Dedifferentiated amniotic fluid mesenchymal stem cell (primary cell): Measurements from ENCODE around the gene TMEM151B.
A peak's percentile ranks its signal among the peaks of the same experiment; 100 is the strongest.

Experiments
- DNase-seq: peaks from one replicate; pipeline ENCODE4 v3.0.0-alpha.2; 2016; ENCODE audit errors: extremely low spot score

The TMEM151B gene

DNA sequence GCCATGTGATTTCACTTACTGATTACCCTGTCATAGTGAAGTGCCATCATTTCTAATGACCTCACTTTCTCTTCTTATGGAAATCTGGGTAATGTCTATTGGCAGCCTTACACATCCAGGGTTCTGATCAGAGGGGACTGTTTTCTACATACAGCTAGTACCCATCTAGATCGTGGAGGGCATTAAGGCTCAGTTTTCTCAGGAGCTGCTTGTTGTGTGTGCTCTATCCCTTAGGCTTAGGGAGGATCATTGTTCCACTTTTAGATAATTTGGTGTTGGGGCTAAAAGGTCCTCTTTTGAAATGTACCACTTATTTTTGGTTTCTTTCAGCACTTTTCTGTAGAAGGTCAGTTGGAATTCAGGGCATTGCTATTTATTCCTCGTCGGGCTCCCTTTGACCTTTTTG, 19.5 kb upstream of the TMEM151B start:
- no peak for DNase-seq

DNA sequence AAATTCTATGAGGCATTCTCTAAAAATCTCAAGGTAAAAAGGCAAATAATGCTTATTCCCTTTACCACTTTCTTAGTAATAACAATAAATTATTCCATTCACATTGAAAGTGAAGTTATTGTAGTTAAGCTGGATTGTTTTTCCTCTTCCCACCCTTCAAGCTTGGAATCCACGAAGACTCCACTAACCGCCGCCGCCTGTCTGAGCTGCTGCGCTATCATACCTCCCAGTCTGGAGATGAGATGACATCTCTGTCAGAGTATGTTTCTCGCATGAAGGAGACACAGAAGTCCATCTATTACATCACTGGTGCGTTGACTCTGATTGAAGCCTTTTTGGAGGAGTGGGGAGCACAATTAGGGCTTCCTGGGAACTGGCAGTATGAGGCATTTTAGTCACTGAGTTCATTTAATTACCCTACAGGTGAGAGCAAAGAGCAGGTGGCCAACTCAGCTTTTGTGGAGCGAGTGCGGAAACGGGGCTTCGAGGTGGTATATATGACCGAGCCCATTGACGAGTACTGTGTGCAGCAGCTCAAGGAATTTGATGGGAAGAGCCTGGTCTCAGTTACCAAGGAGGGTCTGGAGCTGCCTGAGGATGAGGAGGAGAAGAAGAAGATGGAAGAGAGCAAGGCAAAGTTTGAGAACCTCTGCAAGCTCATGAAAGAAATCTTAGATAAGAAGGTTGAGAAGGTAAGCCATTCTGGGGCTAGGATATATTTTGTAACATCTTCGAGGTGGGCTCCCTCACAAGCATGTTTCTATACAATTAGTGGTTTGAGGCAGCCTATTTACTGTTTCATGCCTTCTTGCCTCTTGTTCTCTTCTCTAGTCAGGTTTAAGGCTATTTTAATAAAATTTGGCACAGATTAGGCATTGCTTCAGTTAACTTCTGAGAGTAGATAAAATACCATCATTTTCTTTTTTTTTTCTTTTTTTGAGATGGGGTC, 18.4 kb upstream of the TMEM151B start:
- no peak for DNase-seq

DNA sequence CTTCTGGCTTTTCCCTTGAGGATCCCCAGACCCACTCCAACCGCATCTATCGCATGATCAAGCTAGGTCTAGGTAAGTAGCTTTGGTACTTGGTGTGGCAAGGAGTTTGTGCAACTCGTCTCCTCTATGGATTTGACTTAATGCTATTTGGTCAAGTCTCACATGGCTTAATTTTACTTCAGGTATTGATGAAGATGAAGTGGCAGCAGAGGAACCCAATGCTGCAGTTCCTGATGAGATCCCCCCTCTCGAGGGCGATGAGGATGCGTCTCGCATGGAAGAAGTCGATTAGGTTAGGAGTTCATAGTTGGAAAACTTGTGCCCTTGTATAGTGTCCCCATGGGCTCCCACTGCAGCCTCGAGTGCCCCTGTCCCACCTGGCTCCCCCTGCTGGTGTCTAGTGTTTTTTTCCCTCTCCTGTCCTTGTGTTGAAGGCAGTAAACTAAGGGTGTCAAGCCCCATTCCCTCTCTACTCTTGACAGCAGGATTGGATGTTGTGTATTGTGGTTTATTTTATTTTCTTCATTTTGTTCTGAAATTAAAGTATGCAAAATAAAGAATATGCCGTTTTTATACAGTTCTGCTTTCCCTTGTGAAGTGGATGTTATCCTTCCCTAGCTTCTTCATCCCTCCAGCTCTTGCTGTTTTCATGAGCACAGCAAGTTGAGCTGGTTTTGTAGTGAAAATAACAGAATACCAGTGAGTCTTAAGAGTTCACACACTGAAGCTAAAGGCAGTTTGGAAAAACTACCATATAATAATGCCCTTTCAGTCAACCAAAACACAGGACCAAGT, 16.7 kb upstream of the TMEM151B start:
- no peak for DNase-seq

DNA sequence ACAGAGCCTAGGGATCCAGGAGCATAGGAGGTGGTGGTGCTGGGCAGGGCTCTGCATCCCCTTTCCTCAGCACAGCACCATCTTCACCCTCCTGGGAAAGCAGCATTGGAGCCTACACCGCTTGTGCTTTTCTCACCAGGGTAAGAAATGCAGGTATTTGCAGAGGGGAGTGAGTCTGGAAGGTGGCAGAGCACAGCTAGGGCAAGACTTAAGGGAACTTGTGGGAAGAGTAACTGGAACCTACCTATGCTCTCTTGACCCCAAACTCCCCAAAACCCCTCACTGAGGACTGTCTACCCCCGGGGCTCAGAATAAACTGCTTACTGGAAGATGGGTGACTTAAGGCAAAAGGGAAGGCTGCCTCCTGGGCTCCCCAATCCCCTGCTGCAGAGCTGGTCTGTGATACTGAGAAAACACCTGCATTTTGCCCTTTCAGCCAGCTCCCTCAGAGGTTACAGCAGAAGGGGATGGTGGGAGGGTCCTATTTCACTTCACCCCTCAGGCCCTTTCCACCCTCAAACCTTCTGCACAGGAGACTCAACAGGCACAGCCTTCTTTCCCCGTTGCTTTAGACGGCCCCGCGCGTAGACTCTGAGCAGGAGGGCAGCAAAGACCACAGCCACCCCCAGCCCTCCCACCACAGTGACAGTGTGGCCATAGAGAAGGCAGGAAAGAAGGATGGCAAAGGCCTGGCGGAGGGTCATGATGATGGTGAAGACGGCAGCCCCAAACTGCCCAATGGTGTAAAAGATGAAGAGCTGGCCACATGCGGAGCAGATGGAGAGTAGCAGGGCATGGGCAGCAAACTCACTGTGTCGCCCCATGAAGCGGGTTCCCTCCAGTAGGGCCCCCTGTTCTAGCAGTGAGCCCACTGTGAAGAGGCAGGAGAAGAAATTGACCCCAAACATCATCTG, 15.8 kb upstream of the TMEM151B start:
- DNase-seq = no peak

DNA sequence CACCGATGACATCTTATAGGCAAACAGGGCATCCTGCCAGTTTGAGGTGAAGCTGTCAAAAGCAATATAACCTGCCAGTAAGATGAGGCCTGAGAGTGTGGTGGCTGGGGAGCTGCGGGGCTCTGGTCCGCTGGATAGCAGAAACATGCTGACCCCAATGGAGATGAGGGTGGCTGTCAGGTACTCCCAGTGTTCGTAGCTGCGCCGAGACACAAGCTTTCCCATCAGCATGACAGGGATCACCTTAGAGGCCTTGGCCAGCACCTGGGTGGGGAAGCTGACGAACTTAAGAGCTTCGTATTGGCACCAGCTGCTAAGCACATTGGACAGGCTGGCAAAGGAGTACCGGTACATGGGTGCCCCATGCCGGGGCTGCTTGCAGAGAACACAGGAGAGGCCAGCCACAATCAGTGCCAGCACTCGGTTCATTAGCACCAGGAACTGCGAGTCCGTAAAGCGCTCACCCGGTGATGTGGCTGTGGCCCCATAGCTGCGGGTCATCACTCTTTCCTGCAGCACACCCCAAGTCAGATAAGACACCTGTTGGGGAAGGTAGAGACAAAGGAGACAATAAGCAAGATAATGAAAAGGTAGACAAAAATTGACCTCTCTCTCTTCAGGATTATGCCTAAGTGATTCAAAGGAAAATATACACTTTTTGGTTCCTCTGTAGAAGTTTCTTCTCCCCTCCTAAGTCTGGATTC, 15.0 kb upstream of the TMEM151B start:
- no peak for DNase-seq

DNA sequence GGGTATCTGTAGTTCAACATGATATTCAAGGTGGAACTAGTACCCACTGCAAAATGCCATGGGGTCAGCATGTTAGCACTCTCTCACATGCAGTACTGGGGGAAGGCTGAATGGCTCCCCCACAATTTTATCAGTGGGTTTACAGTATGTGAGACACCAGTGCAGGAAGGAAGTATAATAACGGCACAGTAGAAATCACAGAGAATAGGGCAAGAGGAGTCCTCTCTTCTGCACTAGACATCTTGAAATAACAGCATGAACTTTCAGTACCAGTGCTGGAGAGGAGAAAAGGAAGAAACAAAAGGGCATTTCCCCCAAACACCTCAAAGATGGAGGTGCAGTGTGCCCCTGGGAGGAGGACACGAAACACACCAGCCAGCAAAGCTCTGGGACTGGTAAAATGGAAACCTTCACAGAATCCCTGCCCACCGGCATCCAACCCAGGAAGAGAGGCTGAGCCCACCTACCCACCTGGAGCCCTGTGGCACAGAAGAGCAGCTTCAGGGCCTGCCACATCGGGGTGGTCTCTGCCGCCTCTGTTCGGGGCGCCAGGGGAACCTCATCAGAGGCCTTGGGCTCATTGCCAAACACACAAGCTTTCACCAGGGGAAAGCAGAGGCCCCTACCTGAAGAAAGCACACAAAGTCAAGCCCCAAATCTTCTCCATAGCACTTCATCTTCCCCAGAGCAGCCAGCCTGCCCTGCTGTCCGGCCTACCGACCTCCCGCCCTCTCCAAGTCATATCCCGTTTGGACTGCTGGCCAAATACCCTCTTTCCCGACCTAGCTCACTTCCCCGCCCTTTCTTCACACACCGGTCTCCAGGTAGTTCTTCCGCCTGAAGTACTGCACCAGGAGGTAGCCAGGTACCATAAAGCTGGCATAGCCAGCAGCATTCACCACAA, 14.1 kb upstream of the TMEM151B start:
- DNase-seq = no peak

DNA sequence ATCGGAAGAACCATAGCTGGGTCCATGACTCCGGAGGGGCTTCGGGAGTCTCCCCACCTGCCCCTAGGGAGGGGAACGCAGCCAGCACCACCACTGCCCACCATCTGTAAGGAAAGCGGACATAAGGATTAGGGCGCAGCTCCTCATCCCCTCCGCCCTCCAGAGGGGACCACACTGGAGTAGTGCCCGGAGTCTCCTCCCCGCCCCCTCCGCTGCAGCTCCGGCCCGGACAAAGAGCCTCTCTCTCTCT, 13.6 kb upstream of the TMEM151B start:
- no peak for DNase-seq

DNA sequence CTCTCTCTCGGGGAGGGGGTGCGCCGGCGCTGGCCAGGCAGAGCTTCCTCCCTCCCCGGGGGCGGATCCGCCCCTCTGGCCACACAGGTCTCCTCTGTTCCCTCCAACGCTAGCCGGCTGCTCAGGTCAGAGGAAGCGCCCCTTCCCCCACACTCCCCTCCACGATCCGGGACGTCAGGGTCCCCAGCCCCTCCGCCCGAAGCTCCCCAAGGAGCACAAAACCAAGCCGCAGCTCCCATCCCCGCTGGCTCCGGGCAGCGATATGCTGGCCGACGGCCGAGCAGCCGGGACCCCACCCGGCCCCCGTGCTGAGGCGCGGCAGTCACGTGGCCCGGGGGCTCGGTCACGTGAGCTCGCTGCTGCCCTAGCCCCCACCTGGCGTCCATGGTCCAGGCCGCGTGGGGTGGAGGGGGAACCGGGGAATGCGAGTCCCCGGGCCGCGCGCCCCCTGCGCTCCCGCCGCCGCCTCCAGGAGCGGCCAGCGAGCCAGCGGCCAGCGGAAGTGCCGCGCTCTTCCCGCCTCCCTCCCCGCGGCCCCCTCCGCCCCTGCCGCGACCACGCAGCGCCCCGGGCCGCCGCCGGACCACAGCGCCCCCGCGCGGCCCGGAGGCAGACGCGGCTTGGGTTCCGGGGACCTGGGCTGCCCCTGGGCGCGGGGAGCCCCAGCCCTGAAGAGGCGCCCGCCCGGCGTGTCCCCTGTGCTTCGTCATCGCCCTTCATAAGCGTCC, 13.1 kb upstream of the TMEM151B start, which contains the start of gene SLC35B2:
Gene SLC35B2, minus strand, starts transcription at position 504 of the 728 bp plus-strand sequence. Its CDS starts 118 bp downstream, at position 386.
- peak; percentile 37 for DNase-seq

DNA sequence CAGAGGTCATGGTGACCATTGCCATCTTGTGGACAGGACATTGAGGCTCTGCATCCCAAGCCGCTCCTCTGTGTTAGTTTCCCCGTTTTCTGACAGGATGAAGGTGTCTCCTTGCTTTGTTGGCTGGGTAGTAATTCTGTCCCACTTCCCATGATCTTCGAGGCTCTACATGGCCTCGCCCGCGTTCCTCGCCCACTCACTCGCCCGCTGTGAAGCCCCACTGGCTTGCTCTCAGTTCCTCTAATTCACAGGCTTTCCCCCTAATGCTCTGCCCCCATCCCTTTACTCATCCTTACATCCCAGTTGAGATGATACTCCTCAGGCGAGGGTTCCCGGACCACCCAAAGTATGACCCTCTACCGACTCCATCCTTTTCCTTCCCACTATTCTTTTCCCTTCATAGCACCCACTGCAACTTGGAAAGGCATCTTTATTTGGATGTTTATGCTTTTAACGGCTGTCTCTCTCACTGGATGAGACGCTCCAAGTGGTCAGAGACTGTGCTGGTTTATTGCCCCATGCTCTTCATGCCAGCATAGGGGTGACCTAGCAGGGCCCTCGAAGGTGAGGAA, 12.4 kb upstream of the TMEM151B start:
- no peak for DNase-seq

DNA sequence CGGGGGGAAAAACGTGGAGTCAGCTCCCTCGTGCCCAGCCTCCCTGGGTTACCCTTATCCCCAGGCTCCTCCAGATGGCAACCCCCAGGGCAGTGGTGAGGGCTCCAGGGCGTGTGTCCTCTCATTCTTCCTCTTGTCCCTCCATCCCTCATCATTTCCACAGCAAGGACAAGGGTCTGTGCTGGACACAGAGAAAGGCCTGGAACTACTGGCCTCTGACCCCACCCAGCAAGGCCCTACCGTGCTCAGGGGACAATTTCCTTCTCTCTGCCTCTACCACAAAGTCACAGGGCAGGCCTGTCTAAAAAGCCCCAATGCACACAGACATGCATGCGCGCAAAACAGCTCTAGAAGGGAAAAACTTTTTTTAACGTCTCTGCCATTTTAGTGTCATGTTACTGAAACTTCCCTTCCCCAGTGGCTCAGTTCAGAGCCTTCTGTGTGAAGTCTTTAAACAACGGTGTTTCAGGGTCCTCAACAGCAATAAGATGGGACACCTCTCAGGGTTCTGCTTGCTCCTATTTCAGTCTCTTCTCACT, 11.9 kb upstream of the TMEM151B start:
- DNase-seq = no peak

DNA sequence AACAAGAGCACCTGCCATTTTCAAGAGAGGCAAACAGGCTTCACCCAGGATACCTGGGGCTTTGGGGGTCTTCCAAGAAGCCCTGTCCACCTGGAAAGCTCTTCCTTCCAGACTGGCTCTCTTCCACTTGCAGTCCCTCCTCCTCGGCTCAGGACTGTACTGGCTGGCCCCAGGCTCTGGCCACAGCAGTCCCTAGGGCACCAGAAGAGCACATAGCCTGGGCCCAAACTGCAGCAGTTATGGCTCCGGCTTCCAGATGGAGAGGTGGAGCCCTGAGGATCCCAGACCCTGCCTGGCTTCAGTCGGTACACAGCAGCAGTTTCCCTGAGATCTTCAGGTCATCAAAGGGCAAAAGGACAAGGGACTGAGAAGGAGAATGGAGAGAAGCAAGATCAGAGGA, 11.3 kb upstream of the TMEM151B start:
- no peak for DNase-seq

DNA sequence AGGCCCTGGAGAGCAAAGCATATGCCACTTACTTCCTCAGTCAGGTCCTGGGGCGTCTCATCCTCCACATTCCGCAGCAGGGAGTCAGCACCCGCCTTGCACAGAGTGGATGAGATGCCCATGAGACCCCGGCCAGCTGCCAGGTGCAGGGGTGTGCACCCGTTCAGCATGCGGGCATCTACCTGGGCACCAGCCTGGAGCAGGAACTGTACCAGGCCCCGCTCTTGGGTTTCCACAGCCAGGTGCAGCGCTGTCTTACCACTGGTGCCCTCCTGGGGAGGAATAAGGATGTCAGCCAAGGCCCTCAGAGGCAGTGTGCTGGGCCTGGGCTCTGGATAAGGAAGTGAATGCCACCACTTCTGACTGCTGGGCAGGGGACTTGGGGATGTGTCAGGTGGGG, 10.2 kb upstream of the TMEM151B start:
- DNase-seq = no peak

DNA sequence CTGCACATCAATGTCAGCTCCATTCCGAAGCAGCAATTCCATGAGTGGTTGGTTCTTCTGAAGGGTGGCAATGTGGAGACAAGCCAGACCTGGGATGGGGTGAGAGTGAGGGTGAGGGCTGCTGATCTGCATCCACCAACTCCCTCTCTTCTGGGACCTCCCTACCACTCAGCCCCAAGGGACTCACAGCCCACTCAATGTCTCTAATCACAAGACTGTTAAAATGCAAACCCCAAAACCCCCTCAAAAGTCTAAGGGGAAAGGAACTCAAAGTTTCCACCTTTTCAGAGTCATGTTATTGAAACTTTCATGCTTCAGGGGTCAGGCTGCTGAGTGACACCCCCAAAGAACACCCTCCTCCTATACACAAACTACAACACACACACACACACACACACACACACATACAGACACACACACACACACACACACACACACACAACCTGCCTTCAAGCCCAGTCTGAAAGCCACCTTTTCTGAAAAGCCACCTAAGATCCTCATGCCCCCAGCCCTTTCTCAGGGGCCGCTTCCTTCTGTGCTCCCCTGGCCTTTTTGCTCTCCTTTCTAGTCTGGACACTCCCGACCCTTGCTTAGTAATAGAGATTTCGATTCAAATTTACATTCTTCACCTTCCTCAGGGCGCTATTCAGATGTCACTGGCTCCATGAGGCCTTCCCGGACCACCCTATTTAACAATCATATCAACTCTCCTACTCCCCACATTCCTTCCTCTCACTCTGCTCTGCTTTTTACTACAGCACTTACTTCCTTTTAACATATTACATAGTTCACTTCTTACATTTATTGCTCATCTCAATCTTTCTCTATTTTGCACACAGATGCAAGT, 9.6 kb upstream of the TMEM151B start:
- DNase-seq = no peak

DNA sequence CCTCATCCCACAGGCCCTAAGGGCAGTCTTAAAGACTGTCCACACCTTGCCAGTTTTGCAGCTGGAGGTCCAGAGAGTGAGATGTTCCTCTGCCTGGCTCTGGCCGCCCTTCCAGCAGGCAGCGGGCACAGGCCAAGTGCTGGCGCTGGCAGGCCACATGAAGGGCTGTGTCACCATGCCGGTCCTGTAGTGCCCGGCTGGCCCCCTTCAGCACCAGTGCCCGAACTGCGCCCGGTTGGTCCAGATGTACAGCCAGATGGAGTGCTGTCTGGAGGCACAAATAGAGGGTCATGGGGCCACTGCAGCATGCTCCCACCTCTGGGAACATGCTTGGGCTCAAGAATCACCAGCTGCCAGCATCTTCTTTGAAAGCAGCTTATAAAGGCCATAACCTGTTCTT, 8.7 kb upstream of the TMEM151B start:
- DNase-seq = no peak

DNA sequence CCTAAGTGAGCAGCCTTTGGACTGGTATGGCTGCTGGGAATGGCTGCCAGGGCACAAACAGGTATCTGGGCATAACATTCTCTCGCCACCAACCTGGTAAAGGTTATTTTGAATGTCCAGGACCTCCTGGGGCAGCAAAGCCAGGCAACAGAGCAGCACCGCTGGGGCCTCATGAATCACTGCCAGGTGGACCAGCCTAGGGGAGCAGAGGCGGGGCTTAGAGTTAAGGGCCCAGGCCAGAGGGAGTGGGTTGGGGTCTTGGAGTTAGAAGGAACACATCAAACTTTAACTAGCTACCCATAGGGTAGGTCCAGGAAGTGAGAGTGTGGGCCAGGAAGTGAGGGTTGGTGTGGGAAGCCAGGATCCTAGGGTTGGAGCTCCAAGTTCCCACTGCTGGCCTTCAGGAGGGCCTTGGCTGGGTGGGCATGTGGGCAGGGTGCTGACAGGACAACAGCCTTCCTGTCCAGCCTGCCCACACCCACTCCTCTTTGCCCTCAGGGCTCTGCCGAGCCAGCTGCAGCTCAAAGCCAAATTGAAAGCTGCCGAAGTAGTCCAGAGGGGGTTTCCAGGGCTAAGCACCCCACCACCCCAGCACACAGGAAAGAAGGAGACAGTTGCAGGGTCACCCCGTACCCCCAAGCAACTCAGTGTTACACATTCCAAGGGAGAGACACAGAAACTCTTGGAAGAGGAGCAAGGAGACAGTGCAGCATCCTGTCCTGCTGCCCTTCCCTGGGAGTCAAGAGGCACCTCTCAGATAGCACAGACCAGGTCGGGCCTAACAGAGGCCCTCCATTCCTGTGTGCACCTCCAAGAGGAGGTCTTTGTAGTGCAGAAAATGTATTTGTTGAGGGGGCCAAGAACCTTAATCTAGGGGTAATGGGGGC, 7.5 kb upstream of the TMEM151B start:
- DNase-seq = no peak

DNA sequence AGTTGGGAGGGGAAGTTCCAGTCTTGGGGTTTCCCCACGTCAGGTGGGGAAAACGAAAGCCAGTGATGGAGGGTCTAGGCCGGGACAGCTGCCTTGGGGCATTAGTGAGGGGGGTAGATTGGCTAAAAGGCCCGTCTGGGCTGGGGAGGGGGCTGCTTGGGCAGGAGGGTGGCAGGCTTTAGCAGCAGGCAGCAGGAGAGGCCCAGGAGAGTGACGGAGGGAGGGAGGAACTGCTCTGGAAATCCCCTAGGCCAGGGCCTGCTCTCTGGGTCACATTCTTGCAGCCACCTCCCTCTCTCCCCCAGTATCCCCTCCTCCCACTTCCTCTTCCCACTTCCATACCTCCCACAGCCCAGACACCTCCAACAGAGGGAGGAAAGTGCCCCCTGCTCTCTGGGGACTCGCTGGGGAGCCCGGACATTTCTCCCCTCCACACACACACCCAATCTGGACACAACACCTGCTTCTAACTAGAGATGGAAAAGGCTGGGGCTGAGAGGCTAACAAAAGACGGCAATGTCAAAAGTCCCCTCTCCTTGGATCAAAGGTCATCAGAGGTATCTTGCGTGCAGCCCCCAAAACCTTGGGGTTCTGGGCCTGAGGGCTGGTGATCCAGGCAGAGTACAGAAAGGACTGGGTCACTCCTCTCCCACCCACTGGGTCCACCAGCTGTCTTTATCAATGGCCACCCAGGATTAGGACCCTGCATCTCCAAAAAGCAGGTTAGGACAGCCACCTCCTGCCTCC, 6.7 kb upstream of the TMEM151B start:
- no peak for DNase-seq
